ENCODE data around the gene CEP131. TPM values are rescaled to one million over a fixed set of nuclear protein-coding genes. Genes with fewer than 3 reads are reported as not detected.

The CEP131 gene
- polyA plus RNA-seq, 1 donor from 2014 or later, result 21.3 TPM

DNA sequence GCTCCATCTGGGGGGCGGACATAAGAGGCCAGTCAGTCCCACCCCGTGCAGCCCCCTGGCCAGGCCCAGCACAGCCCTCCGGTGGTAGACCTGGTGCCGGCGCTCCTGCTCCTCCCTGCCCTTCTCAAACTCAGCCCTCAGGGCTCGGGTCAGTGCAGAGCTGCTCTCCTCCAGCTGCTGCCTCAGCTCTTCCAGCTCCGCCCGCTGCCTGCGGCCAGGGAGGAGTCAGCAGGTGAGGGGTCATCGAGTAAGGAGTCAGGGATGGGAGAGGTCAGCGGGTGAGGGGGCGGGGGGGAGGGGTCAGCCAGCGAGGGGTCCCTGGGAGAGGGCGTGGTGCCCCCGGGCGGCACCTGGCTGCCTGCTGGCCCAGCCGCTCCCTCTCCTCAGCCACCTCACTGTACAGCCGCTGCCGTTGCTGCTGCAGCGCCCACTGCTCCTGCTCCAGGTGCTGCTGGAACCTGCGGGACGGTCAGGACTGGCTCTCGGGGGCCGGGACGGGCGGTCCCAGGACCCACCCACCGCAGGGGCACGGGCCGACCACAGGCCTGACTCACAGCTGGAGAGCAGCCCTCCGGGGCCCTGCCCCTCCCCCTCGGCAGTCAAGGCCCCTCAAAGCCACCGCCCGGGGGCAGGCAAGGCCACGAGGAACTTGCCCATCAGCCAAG lies 30.2 kb downstream of the CEP131 start:
- H4K20me1 ChIP-seq (ENCODE audit: insufficient read depth), result no peaks in the 10 kb centered on the region
- no peak overlapping the region for H3K4me2 ChIP-seq (ENCODE audit: low read length)
- no peak overlapping the region for H3K9ac ChIP-seq (ENCODE audit: low read length)
- H3F3A ChIP-seq (ENCODE audit: insufficient read depth, low read length, poor library complexity, severe bottlenecking), result no peaks in the 10 kb centered on the region
- no peak overlapping the region for H2AFZ ChIP-seq (ENCODE audit: low read depth, low read length)
- H3K27ac ChIP-seq (ENCODE audit: low read length), result no peak overlapping the region
- no peaks in the 10 kb centered on the region for H3K9me2 ChIP-seq (ENCODE audit: insufficient read depth, low read length)
- TF ChIP-seq SMC3 (conservative IDR thresholded peaks at IDR 0.05; ENCODE audit: poor library complexity) (no peak), MXI1 (conservative IDR thresholded peaks at IDR 0.05; ENCODE audit: poor library complexity, severe bottlenecking) (no peak), EP300 (conservative IDR thresholded peaks at IDR 0.05; ENCODE audit: poor library complexity, severe bottlenecking) (no peak), POLR2AphosphoS5 (IDR thresholded peaks at IDR 0.05) (no peak), TAF1 (IDR thresholded peaks at IDR 0.05; ENCODE audit: low read depth) (no peak), RAD21 (conservative IDR thresholded peaks at IDR 0.05) (no peak), EZH2 (IDR thresholded peaks at IDR 0.05; ENCODE audit: borderline replicate concordance, insufficient read depth, low read length, poor library complexity, severe bottlenecking) (no peak)
- TF ChIP-seq, protein P1, sequence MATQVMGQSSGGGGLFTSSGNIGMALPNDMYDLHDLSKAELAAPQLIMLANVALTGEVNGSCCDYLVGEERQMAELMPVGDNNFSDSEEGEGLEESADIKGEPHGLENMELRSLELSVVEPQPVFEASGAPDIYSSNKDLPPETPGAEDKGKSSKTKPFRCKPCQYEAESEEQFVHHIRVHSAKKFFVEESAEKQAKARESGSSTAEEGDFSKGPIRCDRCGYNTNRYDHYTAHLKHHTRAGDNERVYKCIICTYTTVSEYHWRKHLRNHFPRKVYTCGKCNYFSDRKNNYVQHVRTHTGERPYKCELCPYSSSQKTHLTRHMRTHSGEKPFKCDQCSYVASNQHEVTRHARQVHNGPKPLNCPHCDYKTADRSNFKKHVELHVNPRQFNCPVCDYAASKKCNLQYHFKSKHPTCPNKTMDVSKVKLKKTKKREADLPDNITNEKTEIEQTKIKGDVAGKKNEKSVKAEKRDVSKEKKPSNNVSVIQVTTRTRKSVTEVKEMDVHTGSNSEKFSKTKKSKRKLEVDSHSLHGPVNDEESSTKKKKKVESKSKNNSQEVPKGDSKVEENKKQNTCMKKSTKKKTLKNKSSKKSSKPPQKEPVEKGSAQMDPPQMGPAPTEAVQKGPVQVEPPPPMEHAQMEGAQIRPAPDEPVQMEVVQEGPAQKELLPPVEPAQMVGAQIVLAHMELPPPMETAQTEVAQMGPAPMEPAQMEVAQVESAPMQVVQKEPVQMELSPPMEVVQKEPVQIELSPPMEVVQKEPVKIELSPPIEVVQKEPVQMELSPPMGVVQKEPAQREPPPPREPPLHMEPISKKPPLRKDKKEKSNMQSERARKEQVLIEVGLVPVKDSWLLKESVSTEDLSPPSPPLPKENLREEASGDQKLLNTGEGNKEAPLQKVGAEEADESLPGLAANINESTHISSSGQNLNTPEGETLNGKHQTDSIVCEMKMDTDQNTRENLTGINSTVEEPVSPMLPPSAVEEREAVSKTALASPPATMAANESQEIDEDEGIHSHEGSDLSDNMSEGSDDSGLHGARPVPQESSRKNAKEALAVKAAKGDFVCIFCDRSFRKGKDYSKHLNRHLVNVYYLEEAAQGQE (IDR thresholded peaks at IDR 0.05; ENCODE audit: borderline replicate concordance), result no peak
- TF ChIP-seq, protein P2, sequence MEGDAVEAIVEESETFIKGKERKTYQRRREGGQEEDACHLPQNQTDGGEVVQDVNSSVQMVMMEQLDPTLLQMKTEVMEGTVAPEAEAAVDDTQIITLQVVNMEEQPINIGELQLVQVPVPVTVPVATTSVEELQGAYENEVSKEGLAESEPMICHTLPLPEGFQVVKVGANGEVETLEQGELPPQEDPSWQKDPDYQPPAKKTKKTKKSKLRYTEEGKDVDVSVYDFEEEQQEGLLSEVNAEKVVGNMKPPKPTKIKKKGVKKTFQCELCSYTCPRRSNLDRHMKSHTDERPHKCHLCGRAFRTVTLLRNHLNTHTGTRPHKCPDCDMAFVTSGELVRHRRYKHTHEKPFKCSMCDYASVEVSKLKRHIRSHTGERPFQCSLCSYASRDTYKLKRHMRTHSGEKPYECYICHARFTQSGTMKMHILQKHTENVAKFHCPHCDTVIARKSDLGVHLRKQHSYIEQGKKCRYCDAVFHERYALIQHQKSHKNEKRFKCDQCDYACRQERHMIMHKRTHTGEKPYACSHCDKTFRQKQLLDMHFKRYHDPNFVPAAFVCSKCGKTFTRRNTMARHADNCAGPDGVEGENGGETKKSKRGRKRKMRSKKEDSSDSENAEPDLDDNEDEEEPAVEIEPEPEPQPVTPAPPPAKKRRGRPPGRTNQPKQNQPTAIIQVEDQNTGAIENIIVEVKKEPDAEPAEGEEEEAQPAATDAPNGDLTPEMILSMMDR (IDR thresholded peaks at IDR 0.05; ENCODE audit: poor library complexity, severe bottlenecking), result no peak
- no peaks in the 10 kb centered on the region for H3K79me2 ChIP-seq (replicated peaks; ENCODE audit: insufficient read depth, low read length)
- H3K36me3 ChIP-seq (ENCODE audit: insufficient read depth, low read length), result no peaks in the 10 kb centered on the region
- H3K9me3 ChIP-seq (ENCODE audit: low read length), result no peaks in the 10 kb centered on the region
- no peaks in the 10 kb centered on the region for H3K27me3 ChIP-seq (ENCODE audit: insufficient read depth, low read depth, low read length)
- H3K4me3 ChIP-seq (ENCODE audit: low read length), result no peak overlapping the region

DNA sequence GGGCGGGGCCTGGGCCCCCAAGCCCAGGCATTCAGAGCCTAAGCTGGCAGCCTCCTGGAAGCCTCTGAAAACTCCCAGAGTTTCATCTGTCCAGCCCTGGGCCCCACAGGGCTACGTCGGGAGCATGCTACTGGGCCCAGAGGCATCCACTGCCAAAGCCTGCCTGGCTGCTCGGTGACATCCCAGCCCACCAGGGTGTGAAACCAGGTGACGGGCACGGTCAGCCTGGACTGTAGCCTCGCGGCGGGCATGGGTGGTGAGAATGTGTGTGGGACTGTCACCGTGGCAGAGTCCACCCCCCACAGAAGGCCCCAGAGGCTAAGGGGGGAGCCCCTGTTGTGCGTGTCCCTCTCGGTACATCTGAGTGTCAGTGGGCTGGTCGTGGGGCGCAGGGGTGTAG lies 31.1 kb downstream of the CEP131 start:
- H3K4me2 ChIP-seq (ENCODE audit: low read length), result no peak overlapping the region
- H3K79me2 ChIP-seq (replicated peaks; ENCODE audit: insufficient read depth, low read length), result no peaks in the 10 kb centered on the region
- H3K4me3 ChIP-seq (ENCODE audit: low read length), result no peak overlapping the region
- TF ChIP-seq RAD21 (conservative IDR thresholded peaks at IDR 0.05) (no peak), EP300 (conservative IDR thresholded peaks at IDR 0.05; ENCODE audit: poor library complexity, severe bottlenecking) (no peak), EZH2 (IDR thresholded peaks at IDR 0.05; ENCODE audit: borderline replicate concordance, insufficient read depth, low read length, poor library complexity, severe bottlenecking) (no peak)
- TF ChIP-seq, protein P2 (IDR thresholded peaks at IDR 0.05; ENCODE audit: poor library complexity, severe bottlenecking), result no peak
- no peaks in the 10 kb centered on the region for H3K36me3 ChIP-seq (ENCODE audit: insufficient read depth, low read length)
- H2AFZ ChIP-seq (ENCODE audit: low read depth, low read length), result no peak overlapping the region
- H3K27me3 ChIP-seq (ENCODE audit: insufficient read depth, low read depth, low read length), result no peaks in the 10 kb centered on the region
- H3K27ac ChIP-seq (ENCODE audit: low read length), result no peak overlapping the region
- no peaks in the 10 kb centered on the region for H4K20me1 ChIP-seq (ENCODE audit: insufficient read depth)
- no peaks in the 10 kb centered on the region for H3F3A ChIP-seq (ENCODE audit: insufficient read depth, low read length, poor library complexity, severe bottlenecking)
- H3K9me3 ChIP-seq (ENCODE audit: low read length), result no peaks in the 10 kb centered on the region
- no peaks in the 10 kb centered on the region for H3K9me2 ChIP-seq (ENCODE audit: insufficient read depth, low read length)
- no peak overlapping the region for H3K9ac ChIP-seq (ENCODE audit: low read length)
